Measurements from ENCODE around the gene RTP2.

DNA sequence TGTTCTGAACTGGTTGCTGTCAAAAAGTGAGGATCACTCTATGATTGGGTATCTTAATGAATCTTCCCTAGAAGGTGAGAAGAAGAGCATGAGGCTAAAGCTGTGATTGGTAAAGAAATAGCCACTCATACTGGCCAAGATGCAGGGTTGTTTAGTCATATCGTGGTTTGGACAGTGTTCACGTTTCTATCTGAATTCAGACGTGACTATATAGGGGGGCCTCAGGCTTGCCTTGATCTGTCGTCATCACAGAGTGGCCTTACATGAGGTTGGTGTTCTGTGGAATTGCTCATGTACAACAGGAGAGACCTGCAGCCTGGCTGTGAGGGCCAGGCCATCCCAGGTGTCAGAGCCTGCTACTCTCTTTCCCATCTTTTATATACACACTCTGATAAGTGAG is 12.4 kb downstream of the RTP2 start:
- TF ChIP-seq RAD21 (CRISPR knock-in tag; conservative IDR thresholded peaks at IDR 0.05 in 1 of 2, IDR thresholded peaks at IDR 0.05 in 1 of 2) (no peak), STAT5B (CRISPR knock-in tag; IDR thresholded peaks at IDR 0.05) (no peak)
- TF ChIP-seq, protein P1, sequence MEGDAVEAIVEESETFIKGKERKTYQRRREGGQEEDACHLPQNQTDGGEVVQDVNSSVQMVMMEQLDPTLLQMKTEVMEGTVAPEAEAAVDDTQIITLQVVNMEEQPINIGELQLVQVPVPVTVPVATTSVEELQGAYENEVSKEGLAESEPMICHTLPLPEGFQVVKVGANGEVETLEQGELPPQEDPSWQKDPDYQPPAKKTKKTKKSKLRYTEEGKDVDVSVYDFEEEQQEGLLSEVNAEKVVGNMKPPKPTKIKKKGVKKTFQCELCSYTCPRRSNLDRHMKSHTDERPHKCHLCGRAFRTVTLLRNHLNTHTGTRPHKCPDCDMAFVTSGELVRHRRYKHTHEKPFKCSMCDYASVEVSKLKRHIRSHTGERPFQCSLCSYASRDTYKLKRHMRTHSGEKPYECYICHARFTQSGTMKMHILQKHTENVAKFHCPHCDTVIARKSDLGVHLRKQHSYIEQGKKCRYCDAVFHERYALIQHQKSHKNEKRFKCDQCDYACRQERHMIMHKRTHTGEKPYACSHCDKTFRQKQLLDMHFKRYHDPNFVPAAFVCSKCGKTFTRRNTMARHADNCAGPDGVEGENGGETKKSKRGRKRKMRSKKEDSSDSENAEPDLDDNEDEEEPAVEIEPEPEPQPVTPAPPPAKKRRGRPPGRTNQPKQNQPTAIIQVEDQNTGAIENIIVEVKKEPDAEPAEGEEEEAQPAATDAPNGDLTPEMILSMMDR (IDR thresholded peaks at IDR 0.05 in 2 of 3, conservative IDR thresholded peaks at IDR 0.05 in 1 of 3; ENCODE audit: insufficient read depth in 2 of 3, low read depth in 1 of 3, low read length in 3 of 3) = no peak

Measured in K562 (cell line).